GM19452 (cell line): ENCODE measurements around the gene HSDL1.

Experiments
- ATAC-seq: cut with Tn5 transposase; IDR thresholded peaks from one replicate; pipeline ENCODE4 v1.9.1; 2021; ENCODE audit not compliant: unreplicated experiment

Gene HSDL1

DNA sequence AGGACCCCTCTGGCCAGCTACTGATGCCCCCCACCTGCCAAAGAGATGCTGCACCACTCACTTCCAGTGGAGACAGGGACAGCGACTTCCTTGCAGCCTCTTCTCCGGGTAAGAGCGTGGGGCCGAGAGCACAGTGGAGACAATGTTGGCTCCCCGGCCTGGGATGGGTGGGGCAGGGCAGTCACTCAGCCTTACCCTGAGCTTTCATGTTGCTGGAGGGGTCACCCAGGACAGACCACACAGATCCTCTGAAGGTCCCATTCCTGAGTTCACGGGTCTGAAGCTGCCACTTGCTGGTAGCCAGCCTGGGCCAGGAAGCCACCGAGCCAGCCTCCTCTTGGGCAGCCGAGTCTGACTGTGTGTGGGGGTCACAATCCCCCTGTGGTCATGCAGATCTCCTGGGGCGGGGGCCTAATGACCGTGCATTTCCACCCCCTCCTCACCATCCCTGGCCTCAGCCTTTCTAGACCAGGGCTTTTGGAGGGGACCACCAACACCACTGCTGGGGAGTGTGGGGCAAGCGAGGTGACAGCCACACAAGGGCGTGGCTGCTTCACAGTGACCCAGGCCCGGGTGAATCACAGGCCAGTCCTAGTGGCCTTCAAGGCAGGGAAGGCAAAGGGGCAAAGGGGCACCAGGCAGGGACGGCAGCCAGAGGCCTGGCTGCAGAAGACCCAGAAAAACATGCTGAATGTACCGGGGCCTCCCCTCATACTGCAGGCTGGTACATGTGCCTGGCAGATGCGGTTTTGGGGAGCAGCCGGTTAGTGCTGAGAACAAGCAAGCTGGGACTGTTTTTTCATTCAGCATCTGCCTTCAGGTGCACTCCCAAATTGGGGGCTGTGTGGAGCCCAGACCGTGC lies 31.4 kb upstream of the HSDL1 start:
- no peak for ATAC-seq

GRCh38 chr16:84175350-84176081 lies 30.5 kb upstream of the HSDL1 start:
- peak; percentile 56 for ATAC-seq

- ATAC-seq, result no peak
These were observed 29.4 kb upstream of the HSDL1 start for GRCh38 chr16:84174396-84174795.

DNA sequence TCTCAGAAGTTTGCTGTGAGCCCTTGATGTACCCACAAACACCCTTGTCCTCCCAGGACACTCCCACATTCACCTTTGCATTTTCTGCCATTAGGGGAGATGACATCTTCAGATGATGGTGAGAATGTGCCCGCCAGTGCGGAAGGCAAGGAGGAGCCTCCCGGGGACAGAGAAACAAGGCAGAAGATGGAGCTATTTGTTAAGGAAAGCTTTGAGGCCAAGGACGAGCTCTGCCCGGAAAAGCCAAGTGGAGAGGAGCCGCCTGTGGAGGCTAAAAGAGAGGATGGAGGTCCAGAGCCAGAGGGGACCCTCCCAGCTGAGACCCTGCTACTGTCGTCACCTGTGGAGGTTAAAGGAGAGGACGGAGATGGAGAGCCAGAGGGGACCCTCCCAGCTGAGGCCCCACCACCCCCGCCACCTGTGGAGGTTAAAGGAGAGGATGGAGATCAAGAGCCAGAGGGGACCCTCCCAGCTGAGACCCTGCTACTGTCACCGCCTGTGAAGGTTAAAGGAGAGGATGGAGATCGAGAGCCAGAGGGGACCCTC lies 24.9 kb upstream of the HSDL1 start:
- ATAC-seq, result no peak

DNA sequence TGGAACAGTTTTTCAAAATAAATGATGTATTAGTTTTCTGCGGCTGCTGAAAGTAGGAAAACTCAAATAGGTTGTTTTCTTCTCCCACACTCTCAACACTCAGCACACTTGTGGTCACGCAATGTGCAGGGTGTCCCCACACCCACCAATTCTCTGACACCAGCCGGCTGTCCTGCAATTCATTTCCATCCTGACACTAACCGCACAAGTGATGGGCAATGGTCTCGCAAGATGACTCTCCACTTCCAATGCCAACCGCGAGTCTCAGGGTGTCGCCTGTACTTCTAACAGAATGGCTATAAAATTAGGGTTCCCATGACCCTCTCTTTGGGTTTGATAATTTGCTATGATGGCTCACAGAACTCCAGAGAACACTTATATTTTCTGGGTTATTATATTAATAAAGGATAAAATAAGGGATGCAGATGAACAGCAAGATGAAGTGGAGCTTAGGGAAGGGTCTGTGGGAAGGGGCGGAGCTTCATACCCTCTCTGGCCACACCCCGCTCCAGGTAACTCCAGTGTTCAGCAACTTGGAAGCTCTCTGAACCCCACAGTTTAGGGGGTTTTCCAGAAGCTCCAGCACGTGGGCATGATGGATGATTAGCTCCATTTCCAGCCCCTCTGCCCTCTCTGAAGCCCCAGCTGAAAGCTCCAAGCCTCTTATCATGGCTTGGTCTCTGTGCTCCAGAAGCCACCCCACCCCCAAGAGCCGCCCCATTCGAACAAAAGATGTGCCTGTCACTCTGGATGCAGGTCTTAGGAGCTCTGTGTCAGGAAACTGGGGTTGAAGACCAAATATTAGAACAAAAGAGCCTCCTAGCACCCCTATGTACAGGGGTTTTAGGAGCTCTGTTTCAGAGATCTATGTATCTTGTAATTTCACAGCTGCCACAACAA lies 22.1 kb upstream of the HSDL1 start:
- no peak for ATAC-seq

DNA sequence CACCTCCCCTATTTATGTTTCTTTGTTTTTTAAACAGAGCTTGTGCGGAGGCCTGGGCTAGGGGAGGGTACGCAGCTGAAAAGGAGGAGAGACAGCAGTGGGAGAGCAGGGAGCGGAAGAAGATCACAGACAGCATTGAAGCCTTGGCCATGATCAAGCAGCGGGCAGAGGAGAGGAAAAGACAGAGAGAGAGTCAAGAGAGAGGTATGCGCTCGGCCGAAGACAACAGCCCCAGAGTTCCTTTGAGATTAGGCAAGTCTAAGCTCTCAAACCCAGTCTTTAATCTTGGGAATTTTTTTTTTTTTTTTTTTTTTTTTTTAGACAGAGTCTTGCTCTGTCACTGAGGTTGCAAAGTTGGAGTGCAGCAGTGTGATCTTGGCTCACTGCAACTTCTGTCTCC lies 20.8 kb upstream of the HSDL1 start:
- no peak for ATAC-seq

- no peak for ATAC-seq
These were observed 16.8 kb upstream of the HSDL1 start for GRCh38 chr16:84161801-84162200.

- ATAC-seq, result no peak
These were observed 16.1 kb upstream of the HSDL1 start for GRCh38 chr16:84161037-84161436.

DNA sequence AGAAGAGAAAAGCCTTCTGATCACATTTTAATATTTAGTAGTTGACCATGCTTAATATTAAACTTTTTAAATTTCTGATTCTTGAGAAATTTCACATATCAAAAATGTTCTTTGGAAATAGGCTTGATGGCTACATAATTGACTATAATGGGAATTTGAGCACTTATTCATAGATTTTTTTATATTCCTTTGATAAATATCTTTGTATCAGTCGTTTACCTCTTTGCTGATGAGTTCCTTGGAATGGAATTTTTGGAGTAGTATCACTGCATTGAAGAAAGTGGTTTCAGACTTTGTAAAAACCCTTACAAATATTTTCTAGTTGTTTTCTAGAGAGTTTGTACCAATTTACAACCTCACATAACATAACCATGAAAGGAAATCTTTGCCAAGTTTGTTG lies 14.8 kb upstream of the HSDL1 start:
- no peak for ATAC-seq

GRCh38 chr16:84159007-84159406 lies 14.0 kb upstream of the HSDL1 start:
- ATAC-seq, result no peak

- ATAC-seq, result no peak
These were observed 11.4 kb upstream of the HSDL1 start for GRCh38 chr16:84156342-84156784.

- ATAC-seq, result no peak
These were observed 10.8 kb upstream of the HSDL1 start for GRCh38 chr16:84155771-84156170.

GRCh38 chr16:84155226-84155625 lies 10.2 kb upstream of the HSDL1 start:
- no peak for ATAC-seq

- ATAC-seq, result no peak
These were observed 8.8 kb upstream of the HSDL1 start for GRCh38 chr16:84153660-84154214.

GRCh38 chr16:84150926-84151325 lies 5.9 kb upstream of the HSDL1 start:
- ATAC-seq, result no peak

- no peak for ATAC-seq
These were observed 643 bp downstream of the HSDL1 start for GRCh38 chr16:84144209-84144858.

- no peak for ATAC-seq
These were observed 1.2 kb downstream of the HSDL1 start for GRCh38 chr16:84143784-84144199.

- no peak for ATAC-seq
These were observed 1.9 kb downstream of the HSDL1 start for GRCh38 chr16:84143081-84143480.

DNA sequence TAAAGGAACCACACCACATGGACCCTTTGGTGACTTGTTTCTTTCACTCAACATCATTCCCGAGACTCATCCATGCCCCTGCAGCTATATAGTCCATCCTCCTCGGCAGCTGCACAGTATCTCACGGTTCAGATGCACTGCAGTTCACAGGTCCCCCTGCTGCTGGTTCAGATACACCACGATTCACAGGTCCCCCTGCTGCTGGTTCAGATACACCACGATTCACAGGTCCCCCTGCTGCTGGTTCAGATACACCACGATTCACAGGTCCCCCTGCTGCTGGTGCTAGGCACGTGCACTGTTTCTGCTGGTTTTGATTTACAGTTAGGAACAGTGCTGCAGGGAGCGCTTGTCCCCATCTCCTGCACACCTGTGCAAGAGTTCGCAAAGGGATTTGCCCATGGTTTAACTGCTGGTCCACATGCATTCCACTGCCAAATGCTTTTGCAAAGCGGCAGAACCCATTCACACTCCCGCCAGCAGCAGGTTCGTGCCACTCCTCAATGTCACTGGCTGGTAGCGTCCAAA lies 3.8 kb downstream of the HSDL1 start:
- no peak for ATAC-seq
